COLO668 (cell line): ENCODE data around the gene RABGAP1.

ENCODE experiments used
- DNase-seq: peaks from one replicate; lab custom pipeline; 2025; ENCODE audit not compliant: unreplicated experiment; lab: John Stamatoyannopoulos, UW

RABGAP1 gene

DNA sequence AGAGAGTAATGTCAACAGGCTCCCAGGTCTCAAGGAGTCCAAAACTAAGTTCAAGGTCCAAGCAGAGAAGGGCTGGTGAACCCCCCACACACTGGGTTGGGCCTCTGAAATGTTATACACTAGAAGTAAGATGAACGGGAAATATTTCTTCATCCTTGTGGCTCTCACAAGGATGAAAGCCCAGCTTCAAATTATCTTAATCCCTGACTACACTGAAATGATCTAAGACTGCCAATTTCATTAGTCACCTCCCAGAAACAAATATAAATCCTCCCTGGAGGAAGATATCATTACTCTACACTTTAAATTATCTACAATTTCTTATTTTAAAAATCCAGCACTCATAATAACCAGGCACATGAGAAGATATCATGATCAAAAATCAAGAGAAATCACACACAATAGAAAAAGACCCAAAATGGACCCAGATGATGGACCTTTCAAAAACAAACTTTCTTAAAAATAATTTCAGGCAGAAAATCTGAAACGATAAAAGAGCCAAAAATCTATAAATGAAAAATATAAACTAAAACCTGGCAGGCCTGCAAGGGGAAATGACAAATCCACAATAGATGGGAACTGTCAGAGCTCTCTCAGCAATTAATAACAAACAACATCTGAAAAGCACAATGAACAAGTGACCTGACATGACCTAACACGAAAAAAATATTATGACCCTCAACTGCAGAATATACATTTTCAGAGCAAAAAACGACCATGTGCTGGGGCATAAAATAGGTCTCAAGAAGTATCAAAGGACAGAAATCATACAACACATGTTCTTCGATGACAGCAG, 210.1 kb downstream of the RABGAP1 start:
- no peak for DNase-seq
